Lower leg skin (tissue), 3 donors: ENCODE measurements around the gene NHLH1.

Experiments used
- CTCF ChIP-seq, 3 donors: fragments of 450-650 bp; IDR thresholded peaks; one replicate each; pipeline ENCODE4 v1.5.1; 2016; ENCODE audit warnings: antibody characterized with exemption in 3 of 3, mild to moderate bottlenecking in 3 of 3, moderate library complexity in 2 of 3
- POLR2A ChIP-seq, 2 donors: fragments of 450-650 bp; IDR thresholded peaks; one replicate each; pipeline ENCODE4 v1.6.1; 2016 to 2017; ENCODE audit warnings: antibody characterized with exemption in 2 of 2, mild to moderate bottlenecking in 1 of 2, moderate library complexity in 1 of 2

GRCh38 chr1:160403244-160403643 is 36.4 kb downstream of the NHLH1 start:
- TF ChIP-seq POLR2A (IDR thresholded peaks at IDR 0.05) (no peak), CTCF (IDR thresholded peaks at IDR 0.05) (no peak)
